ENCODE measurements around the gene ATXN3L. TPM values are rescaled to one million over a fixed set of nuclear protein-coding genes. Genes with fewer than 3 reads are reported as not detected.

ATXN3L gene
- total and polyA plus RNA-seq, 9 donors = not detected

- DNase-seq = no peak
- peaks cover 0 to 3% of the 10 kb centered on the region in 2 donors for H3K9me3 ChIP-seq
Observed at GRCh38 chrX:13285693-13286092, 34.2 kb downstream of the ATXN3L start.

GRCh38 chrX:13285229-13285628, 34.6 kb downstream of the ATXN3L start:
- Histone ChIP-seq H3K27ac (no peak overlapping the region), H3K27me3 (no peaks in the 10 kb centered on the region), H3K4me1 (ENCODE audit: insufficient read depth) (no peaks in the 10 kb centered on the region), H3K4me3 (no peak overlapping the region), H3K9me3 (peaks cover 0 to 3% of the 10 kb centered on the region in 2 donors), H3K36me3 (no peaks in the 10 kb centered on the region)
- no peak for DNase-seq
- no peak for TF ChIP-seq CTCF (IDR thresholded peaks at IDR 0.05)
- no peak for TF ChIP-seq EP300 (IDR thresholded peaks at IDR 0.05)
- TF ChIP-seq POLR2A (IDR thresholded peaks at IDR 0.05) = no peak
- WGBS, 3 donors = 87 to 90% (median 87%) methylated on average over 5 of the region's 5 CpGs
- intact Hi-C loops (cut with DNase I) = no loop called here

More at GRCh38 chrX:13285693-13286092, 34.2 kb downstream of the ATXN3L start:
- Histone ChIP-seq H3K27ac (no peak overlapping the region), H3K4me1 (ENCODE audit: insufficient read depth) (no peaks in the 10 kb centered on the region), H3K27me3 (no peaks in the 10 kb centered on the region), H3K36me3 (no peaks in the 10 kb centered on the region), H3K4me3 (no peak overlapping the region)
- WGBS, 3 donors = 83 to 88% (median 87%) methylated on average over 7 of the region's 7 CpGs
- intact Hi-C loops (cut with DNase I) = no loop called here
- TF ChIP-seq EP300 (IDR thresholded peaks at IDR 0.05) = no peak

GRCh38 chrX:13284570-13284969, 35.3 kb downstream of the ATXN3L start:
- peaks cover 1% of the 10 kb centered on the region for H3K4me1 ChIP-seq (ENCODE audit: insufficient read depth)
- H3K9me3 ChIP-seq = peaks cover 0 to 3% of the 10 kb centered on the region in 2 donors
- no peak overlapping the region for H3K27ac ChIP-seq
- intact Hi-C loops (cut with DNase I) = no loop called here
- no peak overlapping the region for H3K4me3 ChIP-seq
- no peaks in the 10 kb centered on the region for H3K36me3 ChIP-seq
- WGBS, 3 donors = 76 to 92% (median 89%) methylated on average over 1 of the region's 1 CpG
- no peaks in the 10 kb centered on the region for H3K27me3 ChIP-seq
- TF ChIP-seq CTCF (IDR thresholded peaks at IDR 0.05) = no peak
- no peak for TF ChIP-seq EP300 (IDR thresholded peaks at IDR 0.05)
- no peak for TF ChIP-seq POLR2A (IDR thresholded peaks at IDR 0.05)
- DNase-seq = no peak

GRCh38 chrX:13283950-13284546, 35.8 kb downstream of the ATXN3L start:
- no peak for DNase-seq
- TF ChIP-seq POLR2A (IDR thresholded peaks at IDR 0.05) = no peak
- TF ChIP-seq EP300 (IDR thresholded peaks at IDR 0.05) = no peak
- Histone ChIP-seq H3K27me3 (no peaks in the 10 kb centered on the region), H3K27ac (no peak overlapping the region), H3K4me3 (no peak overlapping the region), H3K4me1 (ENCODE audit: insufficient read depth) (peaks cover 1% of the 10 kb centered on the region), H3K9me3 (peaks cover 0 to 3% of the 10 kb centered on the region in 2 donors), H3K36me3 (no peaks in the 10 kb centered on the region)
- intact Hi-C loops (cut with DNase I) = no loop called here
- WGBS, 3 donors = 50 to 73% (median 63%) methylated on average over 1 of the region's 1 CpG

- no peak for DNase-seq
- H3K9me3 ChIP-seq = peaks cover 0 to 3% of the 10 kb centered on the region in 2 donors
- peaks cover 1% of the 10 kb centered on the region for H3K4me1 ChIP-seq (ENCODE audit: insufficient read depth)
- no peak overlapping the region for H3K27ac ChIP-seq
- TF ChIP-seq EP300 (IDR thresholded peaks at IDR 0.05) (no peak), POLR2A (IDR thresholded peaks at IDR 0.05) (no peak), CTCF (IDR thresholded peaks at IDR 0.05) (no peak)
- 56 to 66% (median 63%) methylated on average over 2 of the region's 2 CpGs for WGBS, 3 donors
- no peak overlapping the region for H3K4me3 ChIP-seq
- H3K36me3 ChIP-seq = no peaks in the 10 kb centered on the region
- H3K27me3 ChIP-seq = no peaks in the 10 kb centered on the region
- intact Hi-C loops (cut with DNase I) = no loop called here
Observed at GRCh38 chrX:13283512-13283911, 36.3 kb downstream of the ATXN3L start.

All from ovary (tissue), 9 donors.